Trophoblast cell (in vitro differentiated cells and primary cell): ENCODE results near the gene FOXL3.
A peak's percentile ranks its signal among the peaks of the same experiment; 100 is the strongest.

ENCODE experiments used
- DNase-seq, 2 donors: peaks; one replicate each; pipeline ENCODE4 v3.0.0-alpha.2; 2016
- H2AFZ ChIP-seq: 2 replicates; pipeline ENCODE4 v1.6.1; 2013; ENCODE audit warnings: low read length, moderate library complexity, mild to moderate bottlenecking; ENCODE audit not compliant: insufficient read depth, poor library complexity
- H2AK5ac ChIP-seq: 2 replicates; pipeline ENCODE4 v1.6.1; 2013; ENCODE audit warnings: mild to moderate bottlenecking, low read length
- H2BK120ac ChIP-seq: 2 replicates; pipeline ENCODE4 v1.6.1; 2013; ENCODE audit warnings: low read length, mild to moderate bottlenecking, moderate library complexity; ENCODE audit not compliant: insufficient read depth, poor library complexity
- H2BK12ac ChIP-seq: 2 replicates; pipeline ENCODE4 v1.6.1; 2013; ENCODE audit warnings: mild to moderate bottlenecking, low read length, moderate library complexity
- H2BK5ac ChIP-seq: 2 replicates; pipeline ENCODE4 v1.6.1; 2013; ENCODE audit warnings: low read length, low read depth, moderate library complexity, mild to moderate bottlenecking; ENCODE audit not compliant: poor library complexity
- H3K14ac ChIP-seq: 2 replicates; pipeline ENCODE4 v1.6.1; 2013; ENCODE audit warnings: mild to moderate bottlenecking, low read length
- H3K18ac ChIP-seq: 2 replicates; pipeline ENCODE4 v1.6.1; 2013; ENCODE audit warnings: mild to moderate bottlenecking, low read length
- H3K23ac ChIP-seq: 2 replicates; pipeline ENCODE4 v1.6.1; 2013; ENCODE audit warnings: low read length
- H3K27ac ChIP-seq: 2 replicates; pipeline ENCODE4 v1.5.1; 2013; ENCODE audit warnings: low read depth, mild to moderate bottlenecking, inconsistent platforms, low read length, moderate library complexity
- H3K27me3 ChIP-seq: 2 replicates; pipeline ENCODE4 v1.6.1; 2013; ENCODE audit warnings: inconsistent platforms, mild to moderate bottlenecking, low read length, moderate library complexity; ENCODE audit not compliant: insufficient read depth
- H3K36me3 ChIP-seq, 2 experiments: 1 replicate in 1 of 2; 2 replicates in 1 of 2; pipeline ENCODE4 v1.6.1; 2013; ENCODE audit warnings: low read length in 2 of 2, mild to moderate bottlenecking in 2 of 2, moderate library complexity in 1 of 2; ENCODE audit not compliant: insufficient read depth in 2 of 2, control insufficient read depth in 1 of 2
- H3K4ac ChIP-seq: 2 replicates; pipeline ENCODE4 v1.6.1; 2013; ENCODE audit warnings: low read depth, mild to moderate bottlenecking, low read length, moderate library complexity
- H3K4me1 ChIP-seq, 2 experiments: 1 replicate in 1 of 2; 2 replicates in 1 of 2; pipeline ENCODE4 v1.6.1; 2013; ENCODE audit warnings: low read length in 2 of 2, mild to moderate bottlenecking in 2 of 2, moderate library complexity in 1 of 2; ENCODE audit not compliant: insufficient read depth in 2 of 2, control insufficient read depth in 1 of 2
- H3K4me2 ChIP-seq: 2 replicates; pipeline ENCODE4 v1.6.1; 2013; ENCODE audit warnings: inconsistent platforms, mild to moderate bottlenecking, low read length, moderate library complexity
- H3K4me3 ChIP-seq: 2 replicates; pipeline ENCODE4 v1.5.1; 2013; ENCODE audit warnings: mild to moderate bottlenecking, low read depth, low read length, inconsistent platforms
- H3K79me1 ChIP-seq: one replicate; pipeline ENCODE4 v1.6.1; 2013; ENCODE audit warnings: low read length
- H3K79me2 ChIP-seq: 2 replicates; pipeline ENCODE4 v1.6.1; 2013; ENCODE audit warnings: low read length, mild to moderate bottlenecking; ENCODE audit not compliant: control insufficient read depth, insufficient read depth, poor library complexity
- H3K9ac ChIP-seq: 2 replicates; pipeline ENCODE4 v1.6.1; 2013; ENCODE audit warnings: mild to moderate bottlenecking, low read length
- H3K9me3 ChIP-seq: 2 replicates; pipeline ENCODE4 v1.6.1; 2013; ENCODE audit warnings: low read depth, mild to moderate bottlenecking, control low read depth, inconsistent platforms, low read length; ENCODE audit not compliant: insufficient read depth
- H4K12ac ChIP-seq: 2 replicates; pipeline ENCODE4 v1.6.1; 2013; ENCODE audit warnings: low read depth, mild to moderate bottlenecking, low read length, moderate library complexity
- H4K8ac ChIP-seq: 2 replicates; pipeline ENCODE4 v1.6.1; 2013; ENCODE audit warnings: low read depth, mild to moderate bottlenecking, low read length, moderate library complexity
- H4K91ac ChIP-seq: one replicate; pipeline ENCODE4 v1.6.1; 2013; ENCODE audit warnings: low read depth, mild to moderate bottlenecking, low read length, moderate library complexity
- WGBS: extraction: QIAGEN DNeasy Blood & Tissue Kit; methylation state at CpG from one replicate; pipeline ENCODE4 v1.1.7; 2013; ENCODE audit warnings: missing lambda C conversion rate; ENCODE audit not compliant: insufficient read length, insufficient coverage; ENCODE audit errors: extremely low coverage; 5-methylcytosine and 5-hydroxymethylcytosine counted together

Gene FOXL3

DNA sequence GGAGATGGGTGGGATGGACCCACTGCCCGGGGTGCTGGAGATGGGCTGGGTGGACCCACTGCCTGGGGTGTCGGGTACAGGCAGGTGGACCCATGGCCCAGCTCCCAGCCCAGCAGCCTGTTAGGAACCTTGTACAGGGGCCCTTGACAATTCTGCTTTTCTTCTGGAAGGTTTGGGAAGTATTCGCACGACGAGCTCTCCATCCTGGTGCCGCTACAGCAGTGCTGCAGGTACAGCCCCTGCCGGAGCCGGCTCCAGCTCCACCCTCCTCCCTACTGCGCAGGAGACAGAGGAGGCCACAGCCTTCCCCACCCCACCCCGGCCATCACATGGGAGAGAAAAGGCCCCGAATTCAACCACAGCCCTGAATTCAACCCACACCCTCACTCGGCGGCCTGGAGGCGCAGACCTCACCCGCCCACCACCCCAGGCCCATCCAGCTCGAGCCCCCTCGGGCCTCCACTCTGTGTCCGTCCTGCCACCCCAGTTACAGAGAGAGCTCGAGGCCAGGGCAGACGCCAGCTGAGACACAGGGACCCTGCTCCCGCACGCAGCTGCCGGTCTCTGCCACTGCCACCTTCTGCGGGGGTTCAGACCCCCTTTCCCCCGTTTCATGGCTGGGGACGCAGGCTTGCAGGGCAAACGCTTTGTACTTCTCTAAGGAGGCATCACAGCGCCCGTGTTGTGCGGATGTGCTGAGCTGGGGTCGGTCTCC lies 31.3 kb upstream of the FOXL3 start:
- Histone ChIP-seq H3K79me1 (no peaks in the 10 kb centered on the region), H3K23ac (no peak overlapping the region), H2AFZ (no peak overlapping the region), H3K9me3 (peaks cover 71% of the 10 kb centered on the region), H3K4me3 (no peak overlapping the region), H4K12ac (no peak overlapping the region), H2AK5ac (no peak overlapping the region), H4K91ac (no peak overlapping the region), H2BK5ac (no peak overlapping the region), H3K27me3 (no peaks in the 10 kb centered on the region), H4K8ac (no peak overlapping the region), H3K9ac (no peak overlapping the region), H3K4me1 (no peaks in the 10 kb centered on the region), H3K4me2 (no peak overlapping the region), H3K27ac (no peak overlapping the region), H3K79me2 (no peaks in the 10 kb centered on the region), H3K14ac (no peak overlapping the region), H3K36me3 (no peaks in the 10 kb centered on the region), H3K18ac (no peak overlapping the region), H2BK12ac (no peak overlapping the region), H2BK120ac (no peak overlapping the region), H3K4ac (no peak overlapping the region)
- no peak for DNase-seq
- no CpG with 5 or more reads among the region's 31 CpGs for WGBS

- Histone ChIP-seq H2AFZ (no peak overlapping the region), H4K8ac (no peak overlapping the region), H4K91ac (no peak overlapping the region), H3K14ac (no peak overlapping the region), H2BK120ac (no peak overlapping the region), H3K36me3 (no peaks in the 10 kb centered on the region), H3K4ac (no peak overlapping the region), H3K27me3 (no peaks in the 10 kb centered on the region), H3K4me1 (no peaks in the 10 kb centered on the region), H4K12ac (no peak overlapping the region), H3K4me3 (no peak overlapping the region), H3K23ac (no peak overlapping the region), H3K9ac (no peak overlapping the region), H2BK12ac (no peak overlapping the region), H3K79me2 (no peaks in the 10 kb centered on the region), H3K27ac (no peak overlapping the region), H3K79me1 (no peaks in the 10 kb centered on the region), H2AK5ac (no peak overlapping the region), H3K4me2 (no peak overlapping the region), H2BK5ac (no peak overlapping the region), H3K18ac (no peak overlapping the region), H3K9me3 (peaks cover 68% of the 10 kb centered on the region)
- DNase-seq: no peak
- no CpG with 5 or more reads among the region's 15 CpGs for WGBS
Measured at GRCh38 chr7:259191-259505, 30.8 kb upstream of the FOXL3 start.

DNA sequence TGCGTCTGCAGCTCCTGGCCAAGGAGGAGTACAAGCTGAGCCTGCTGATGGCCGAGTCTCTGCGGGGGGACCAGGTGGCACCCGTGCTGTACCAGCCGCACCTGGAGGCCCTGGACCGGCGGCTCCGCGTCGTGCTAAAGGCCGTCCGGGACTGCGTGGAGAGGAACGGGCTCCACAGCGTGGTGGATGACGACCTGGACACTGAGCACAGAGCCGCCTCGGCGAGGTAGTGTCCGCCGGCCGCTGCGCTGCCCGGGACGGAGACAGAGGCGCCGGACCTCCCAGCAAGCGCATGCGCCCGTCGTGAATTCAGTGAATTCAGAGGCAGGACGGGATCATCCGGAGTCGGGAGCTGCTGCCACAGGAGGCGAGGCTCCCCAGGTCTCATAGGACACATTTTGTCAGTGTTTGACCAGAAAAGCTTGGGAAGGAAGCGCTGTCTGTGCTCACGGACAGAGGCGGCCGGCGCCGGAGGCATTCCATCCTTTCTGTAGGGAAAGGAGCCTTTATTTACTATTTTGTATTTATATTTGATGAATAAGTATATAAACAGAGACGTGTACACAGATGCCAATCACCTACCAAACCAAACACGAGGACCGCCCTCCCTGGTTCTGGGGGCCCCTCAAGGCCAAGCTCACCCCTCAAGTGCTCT lies 30.1 kb upstream of the FOXL3 start:
- H3K9me3 ChIP-seq: peaks cover 66% of the 10 kb centered on the region
- no CpG with 5 or more reads among the region's 44 CpGs for WGBS
- DNase-seq: no peak
- H3K4me2 ChIP-seq: no peak overlapping the region
- H2AK5ac ChIP-seq: no peak overlapping the region
- H3K27me3 ChIP-seq: no peaks in the 10 kb centered on the region
- no peaks in the 10 kb centered on the region for H3K4me1 ChIP-seq
- H4K8ac ChIP-seq: no peak overlapping the region
- no peaks in the 10 kb centered on the region for H3K79me2 ChIP-seq
- no peak overlapping the region for H2BK120ac ChIP-seq
- H3K23ac ChIP-seq: no peak overlapping the region
- no peak overlapping the region for H2BK5ac ChIP-seq
- H4K12ac ChIP-seq: no peak overlapping the region
- no peak overlapping the region for H4K91ac ChIP-seq
- H2AFZ ChIP-seq: no peak overlapping the region
- no peak overlapping the region for H3K9ac ChIP-seq
- no peaks in the 10 kb centered on the region for H3K79me1 ChIP-seq
- no peak overlapping the region for H2BK12ac ChIP-seq
- no peak overlapping the region for H3K18ac ChIP-seq
- H3K4me3 ChIP-seq: peak overlapping the region; percentile 42
- H3K4ac ChIP-seq: no peak overlapping the region
- no peak overlapping the region for H3K14ac ChIP-seq
- no peak overlapping the region for H3K27ac ChIP-seq
- no peaks in the 10 kb centered on the region for H3K36me3 ChIP-seq

DNA sequence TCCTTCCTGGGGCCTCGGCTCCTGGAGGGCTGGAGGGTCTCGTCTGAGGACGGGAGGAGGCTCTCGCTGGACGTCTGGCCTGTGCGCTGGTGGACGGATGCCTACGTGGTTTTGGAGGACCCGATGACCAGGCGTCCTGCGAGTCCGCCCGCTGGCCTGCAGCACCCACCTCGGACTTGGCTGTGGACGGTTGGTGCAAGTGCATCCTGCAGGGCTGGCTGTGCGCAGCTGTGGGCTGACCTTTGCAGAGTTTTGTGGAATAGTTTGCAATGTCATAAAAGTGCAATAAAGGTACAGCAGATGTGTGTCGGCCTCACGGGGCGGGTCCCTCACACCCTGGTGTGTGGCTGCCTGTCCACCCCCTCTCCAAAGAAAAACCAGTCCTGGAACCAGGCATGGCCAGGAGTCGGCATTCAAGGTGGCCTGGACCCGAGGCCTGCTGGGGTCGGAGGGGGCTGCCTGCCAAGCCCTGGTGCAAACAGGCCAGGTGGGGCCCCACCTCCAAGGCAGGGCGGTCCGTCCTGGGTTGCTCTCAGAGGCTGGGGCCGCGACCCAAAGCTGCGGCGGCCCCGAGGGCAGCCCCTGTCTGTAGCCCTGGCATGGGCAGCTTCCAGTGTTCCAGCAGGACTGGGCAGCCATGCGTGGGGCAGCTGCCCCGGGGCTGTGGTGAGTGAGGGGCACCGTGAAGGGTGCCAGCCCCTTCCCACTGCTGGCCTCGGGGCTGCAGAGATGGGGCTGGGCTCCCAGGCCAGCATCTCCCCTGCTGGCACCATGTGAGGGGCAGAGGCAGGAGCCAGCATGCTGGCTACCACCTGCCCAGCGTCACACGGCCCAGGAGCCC lies 29.3 kb upstream of the FOXL3 start:
- H3K79me1 ChIP-seq: no peaks in the 10 kb centered on the region
- no peaks in the 10 kb centered on the region for H3K79me2 ChIP-seq
- peaks cover 66% of the 10 kb centered on the region for H3K9me3 ChIP-seq
- H3K4me2 ChIP-seq: no peak overlapping the region
- H3K4me3 ChIP-seq: no peak overlapping the region
- H3K14ac ChIP-seq: no peak overlapping the region
- H3K27me3 ChIP-seq: no peaks in the 10 kb centered on the region
- H4K91ac ChIP-seq: no peak overlapping the region
- H2AFZ ChIP-seq: no peak overlapping the region
- H3K23ac ChIP-seq: no peak overlapping the region
- WGBS: no CpG with 5 or more reads among the region's 35 CpGs
- no peak overlapping the region for H3K9ac ChIP-seq
- no peaks in the 10 kb centered on the region for H3K4me1 ChIP-seq
- H3K27ac ChIP-seq: no peak overlapping the region
- H2BK120ac ChIP-seq: no peak overlapping the region
- no peak overlapping the region for H3K18ac ChIP-seq
- no peaks in the 10 kb centered on the region for H3K36me3 ChIP-seq
- no peak overlapping the region for H2BK12ac ChIP-seq
- H4K12ac ChIP-seq: no peak overlapping the region
- H4K8ac ChIP-seq: no peak overlapping the region
- no peak overlapping the region for H2AK5ac ChIP-seq
- no peak overlapping the region for H3K4ac ChIP-seq
- no peak for DNase-seq
- no peak overlapping the region for H2BK5ac ChIP-seq
